OCI-LY1 (cell line): ENCODE data around the gene SLC38A8.

Experiments
- H2AFZ ChIP-seq: fragments of 200-600 bp; sonication (generic), shearing (Covaris generic); 2 replicates; pipeline ENCODE4 v1.6.0; 2014; ENCODE audit warnings: antibody characterized with exemption, mild to moderate bottlenecking, low read length
- H3F3A ChIP-seq: fragments of 200-600 bp; sonication (generic), shearing (Covaris generic); 2 replicates; pipeline ENCODE4 v1.6.0; 2014; ENCODE audit warnings: mild to moderate bottlenecking, antibody characterized with exemption, low read length, moderate library complexity; ENCODE audit not compliant: insufficient read depth
- H3K27ac ChIP-seq: fragments of 200-600 bp; sonication (generic); 2 replicates; pipeline ENCODE4 v1.5.1; 2014; ENCODE audit warnings: low read length, mixed run types, mild to moderate bottlenecking, low read depth; ENCODE audit not compliant: poor library complexity, severe bottlenecking
- H3K27me3 ChIP-seq: fragments of 200-600 bp; sonication (generic); 2 replicates; pipeline ENCODE4 v1.6.0; 2014; ENCODE audit warnings: antibody characterized with exemption, mild to moderate bottlenecking, low read length, moderate library complexity; ENCODE audit not compliant: insufficient read depth
- H3K36me3 ChIP-seq: fragments of 200-600 bp; sonication (generic); 2 replicates; pipeline ENCODE4 v1.6.1; 2014; ENCODE audit warnings: mild to moderate bottlenecking, antibody characterized with exemption, low read length, moderate library complexity, mixed read lengths; ENCODE audit not compliant: insufficient read depth
- H3K4me1 ChIP-seq: fragments of 200-600 bp; sonication (generic); 2 replicates; pipeline ENCODE4 v1.5.1; 2014; ENCODE audit warnings: mild to moderate bottlenecking, low read length, moderate library complexity; ENCODE audit not compliant: insufficient read depth, severe bottlenecking
- H3K4me2 ChIP-seq: fragments of 200-600 bp; sonication (generic), shearing (Covaris generic); 2 replicates; pipeline ENCODE4 v1.6.1; 2014; ENCODE audit warnings: low read length
- H3K4me3 ChIP-seq: fragments of 200-600 bp; sonication (generic); 2 replicates; pipeline ENCODE4 v1.5.1; 2014; ENCODE audit warnings: low read length, low read depth, mild to moderate bottlenecking, mixed read lengths; ENCODE audit not compliant: poor library complexity, severe bottlenecking
- H3K79me2 ChIP-seq: fragments of 200-600 bp; shearing (Covaris generic); 2 replicates; pipeline ENCODE4 v1.6.1; 2016; ENCODE audit warnings: mixed run types, low read length, mixed read lengths; ENCODE audit not compliant: insufficient read depth
- H3K9ac ChIP-seq: fragments of 200-600 bp; sonication (generic), shearing (Covaris generic); 2 replicates; pipeline ENCODE4 v1.6.1; 2014; ENCODE audit warnings: mild to moderate bottlenecking, low read length, mixed read lengths
- H3K9me2 ChIP-seq: fragments of 200-600 bp; sonication (generic), shearing (Covaris generic); 2 replicates; pipeline ENCODE4 v1.6.1; 2014; ENCODE audit warnings: low read depth, mild to moderate bottlenecking, low read length, mixed read lengths
- H3K9me3 ChIP-seq: fragments of 200-600 bp; shearing (Covaris generic); 2 replicates; pipeline ENCODE4 v1.6.1; 2014; ENCODE audit warnings: low read length, mixed read lengths
- H4K20me1 ChIP-seq: fragments of 200-600 bp; sonication (generic), shearing (Covaris generic); 2 replicates; pipeline ENCODE4 v1.6.0; 2016; ENCODE audit warnings: mild to moderate bottlenecking, low read length; ENCODE audit not compliant: insufficient read depth
- CTCF ChIP-seq: fragments of 200-600 bp; sonication (generic), shearing (Covaris generic); IDR thresholded peaks from 2 replicates; pipeline ENCODE4 v1.5.1; 2017; ENCODE audit warnings: mild to moderate bottlenecking, antibody characterized with exemption, low read length, moderate library complexity, mixed read lengths
- EZH2 ChIP-seq: fragments of 200-600 bp; sonication (generic), shearing (Covaris generic); IDR thresholded peaks from 2 replicates; pipeline ENCODE4 v1.8.0; 2017; ENCODE audit warnings: borderline replicate concordance, mixed run types, mild to moderate bottlenecking, antibody characterized with exemption, low read length, moderate library complexity, mixed read lengths

SLC38A8 gene

DNA sequence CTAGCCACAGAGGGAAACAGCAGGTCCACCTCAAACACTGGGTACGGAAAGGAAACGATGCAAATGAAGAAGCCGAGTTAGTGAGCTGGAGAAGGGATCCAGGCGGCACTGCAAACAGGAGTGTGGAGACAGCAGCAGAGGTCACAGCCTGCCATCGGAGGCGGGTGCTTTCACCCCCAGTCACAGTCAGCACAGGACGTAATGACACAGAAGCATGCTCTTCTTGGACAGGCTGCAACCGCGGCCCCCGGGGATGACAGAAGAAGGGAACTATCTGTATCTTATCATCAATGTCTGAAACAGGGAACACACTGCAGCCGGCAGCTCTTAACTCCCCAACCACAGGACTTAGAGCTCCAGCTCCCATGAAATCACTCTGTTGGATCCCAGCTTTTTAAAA is 16.1 kb upstream of the SLC38A8 start:
- H3K36me3 ChIP-seq: peaks cover 97% of the 10 kb centered on the region

DNA sequence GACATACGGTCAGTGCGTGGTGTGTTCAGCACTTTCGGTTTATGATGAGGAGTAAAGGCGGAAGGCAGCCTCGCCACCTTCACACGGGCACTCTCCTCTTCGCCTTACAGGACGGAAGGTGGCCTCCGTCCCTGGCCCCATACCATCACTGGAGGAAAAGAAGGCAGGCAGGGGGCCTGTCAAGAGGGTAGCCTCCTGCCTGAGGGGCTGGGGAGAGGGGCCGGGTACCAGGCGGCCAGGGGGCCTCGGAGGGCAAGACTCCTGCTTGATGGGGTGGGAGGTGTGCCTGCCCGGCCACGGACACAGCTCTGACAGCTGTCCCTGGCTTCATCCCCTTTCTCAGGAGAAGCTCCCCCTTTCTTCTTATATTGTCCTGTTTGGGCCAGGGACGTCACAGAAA is 15.6 kb upstream of the SLC38A8 start:
- TF ChIP-seq EZH2: no peak
- no peak for TF ChIP-seq CTCF
- Histone ChIP-seq H3K79me2 (no peaks in the 10 kb centered on the region), H3K27ac (no peak overlapping the region), H3K36me3 (peaks cover 97% of the 10 kb centered on the region), H3F3A (no peaks in the 10 kb centered on the region), H2AFZ (no peak overlapping the region), H3K27me3 (no peaks in the 10 kb centered on the region), H3K4me3 (no peak overlapping the region), H3K9me3 (no peaks in the 10 kb centered on the region), H3K4me1 (no peaks in the 10 kb centered on the region), H3K9ac (no peak overlapping the region), H3K4me2 (no peak overlapping the region), H3K9me2 (no peaks in the 10 kb centered on the region), H4K20me1 (no peaks in the 10 kb centered on the region)

More for the DNA sequence above, 16.1 kb upstream of the SLC38A8 start:
- Histone ChIP-seq H3K9me2 (no peaks in the 10 kb centered on the region), H3K27ac (no peak overlapping the region), H4K20me1 (no peaks in the 10 kb centered on the region), H3K4me2 (no peak overlapping the region), H3K79me2 (no peaks in the 10 kb centered on the region), H3F3A (no peaks in the 10 kb centered on the region), H3K27me3 (no peaks in the 10 kb centered on the region), H2AFZ (no peak overlapping the region), H3K9me3 (no peaks in the 10 kb centered on the region), H3K9ac (no peak overlapping the region), H3K4me1 (no peaks in the 10 kb centered on the region), H3K4me3 (no peak overlapping the region)
- TF ChIP-seq CTCF: no peak
- TF ChIP-seq EZH2: no peak

- Histone ChIP-seq H3K79me2 (no peaks in the 10 kb centered on the region), H3K4me3 (no peak overlapping the region), H4K20me1 (no peaks in the 10 kb centered on the region), H3K9me2 (no peaks in the 10 kb centered on the region), H2AFZ (no peak overlapping the region), H3K27me3 (no peaks in the 10 kb centered on the region), H3K36me3 (peaks cover 98% of the 10 kb centered on the region), H3F3A (no peaks in the 10 kb centered on the region), H3K4me1 (no peaks in the 10 kb centered on the region), H3K9me3 (no peaks in the 10 kb centered on the region), H3K27ac (no peak overlapping the region), H3K4me2 (no peak overlapping the region), H3K9ac (no peak overlapping the region)
- TF ChIP-seq EZH2 (no peak), CTCF (no peak)
Observed at GRCh38 chr16:84056933-84057332, 14.3 kb upstream of the SLC38A8 start.
